EL (cell line): ENCODE data around the gene INTS6L.

Experiments
- DNase-seq: peaks from one replicate; pipeline ENCODE4 v3.0.0-alpha.2; 2016

Gene INTS6L

GRCh38 chrX:135629342-135629741 lies 108.9 kb downstream of the INTS6L start:
- no peak for DNase-seq
